Left cardiac atrium (tissue), 4 donors: ENCODE results near the gene HLA-F. TPM values are rescaled to one million over a fixed set of nuclear protein-coding genes. Genes with fewer than 3 reads are reported as not detected.

ENCODE experiments used
- ATAC-seq, 2 donors: fragments of 200-7000 bp; cut with Tn5 transposase; one replicate each; pipeline ENCODE4 v1.9.1; 2020; ENCODE audit warnings: mild to moderate bottlenecking in 2 of 2, moderate library complexity in 2 of 2
- DNase-seq: peaks from one replicate; pipeline ENCODE4 v3.0.0-alpha.2; 2020
- intact Hi-C, 2 donors: fragments of 100-400 bp; cut with DNase I; formaldehyde crosslinking; loops; one replicate each; pipeline versions ENCODE4 v1.14.1 to v1.15.1; 2022 to 2023
- total RNA-seq, 2 donors: library from RNA; stranded (reverse); fragmentation: NEBNext Ultra II Directional; extraction: Animal tissue kit (Norgen Biotek cat#: 25700); gene quantifications; one replicate each; pipeline ENCODE4 v1.2.1, GENCODE V29; 2021
- donor health status: DM: no; HTN: yes; CAD: no.
- donor health status: DM: no; HTN: yes; CAD: no; lungs with severe emphysema.
- donor health status: DM: yes; HTN: yes; CAD: no.
- donor health status: Dilated cardiomyopathy.

Gene HLA-F
- total RNA-seq, 2 donors from 2014 or later, result 41.8 to 51.6 TPM

DNA sequence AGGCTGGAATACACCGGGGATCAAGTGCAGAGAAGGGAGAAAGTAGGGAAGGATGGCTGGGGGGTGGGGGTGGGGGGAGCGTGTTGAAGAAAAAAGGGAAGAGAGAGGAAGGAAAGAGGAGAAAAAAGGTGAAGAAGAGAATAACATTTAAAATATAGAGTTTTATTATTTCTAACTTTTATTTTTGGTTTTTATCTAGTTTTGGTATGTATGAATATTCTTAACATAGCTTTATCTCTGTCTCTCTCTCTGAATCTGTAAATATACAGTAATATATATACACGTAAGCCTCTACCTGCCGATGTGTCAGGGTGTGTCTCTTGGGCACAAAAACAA, 30.0 kb downstream of the HLA-F start:
- DNase-seq, result no peak
- no peak for ATAC-seq
- intact Hi-C loops, result no loop called here

GRCh38 chr6:29755295-29755871, 32.1 kb downstream of the HLA-F start:
- no peak for DNase-seq
- intact Hi-C loops, result loop anchor here in 1 of 2 donors (5.0 kb wide), 1 partner anchor 48 kb away; no protein-coding TSS in a partner anchor
- no peak for ATAC-seq

- DNase-seq, result no peak
- intact Hi-C loops, result loop anchor here in 1 of 2 donors (5.0 kb wide), 1 partner anchor 50 kb away; no protein-coding TSS in a partner anchor
Observed at GRCh38 chr6:29757282-29757681, 34.0 kb downstream of the HLA-F start.

GRCh38 chr6:29757701-29758293, 34.6 kb downstream of the HLA-F start:
- DNase-seq, result no peak
- intact Hi-C loops, result loop anchor here in 1 of 2 donors (5.0 kb wide), 1 partner anchor 50 kb away; no protein-coding TSS in a partner anchor

More at GRCh38 chr6:29757282-29757681, 34.0 kb downstream of the HLA-F start:
- no peak for ATAC-seq

GRCh38 chr6:29758761-29759160, 35.5 kb downstream of the HLA-F start:
- no peak for DNase-seq
- ATAC-seq, result no peak
- intact Hi-C loops, result loop anchor here in 1 of 2 donors (5.0 kb wide), 1 partner anchor 51 kb away; no protein-coding TSS in a partner anchor

More at GRCh38 chr6:29757701-29758293, 34.6 kb downstream of the HLA-F start:
- no peak for ATAC-seq

- ATAC-seq (no peak), DNase-seq (no peak)
- intact Hi-C loops, result loop anchor here in 1 of 2 donors (5.0 kb wide), 1 partner anchor 52 kb away; no protein-coding TSS in a partner anchor
Observed at GRCh38 chr6:29759457-29759856, 36.2 kb downstream of the HLA-F start.

GRCh38 chr6:29760328-29760727, 37.1 kb downstream of the HLA-F start:
- DNase-seq (no peak), ATAC-seq (no peak)
- intact Hi-C loops, result no loop called here

- DNase-seq (no peak), ATAC-seq (no peak)
- intact Hi-C loops, result no loop called here
Observed at GRCh38 chr6:29762051-29762450, 38.8 kb downstream of the HLA-F start.

DNA sequence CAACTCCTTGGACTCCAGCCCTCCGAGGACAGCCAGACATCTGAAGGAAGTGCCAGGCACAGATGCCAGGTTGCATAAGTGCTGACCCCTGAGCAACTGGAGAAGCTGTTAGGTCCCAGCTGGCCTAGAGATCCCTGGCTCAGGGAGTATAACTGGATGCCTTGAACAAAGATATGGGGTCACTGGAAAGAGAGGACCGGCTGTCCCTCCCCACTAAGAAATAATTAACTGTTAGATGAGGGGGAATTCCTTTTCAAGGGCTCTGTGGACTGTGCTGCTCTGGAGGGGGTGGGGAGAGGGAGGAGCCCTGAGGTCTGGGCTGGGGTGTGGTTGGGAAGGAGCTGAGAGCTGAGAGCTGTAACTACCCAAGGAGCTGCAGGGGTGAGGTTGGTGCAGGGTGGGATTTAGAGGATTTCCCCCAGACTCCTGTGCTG, 39.6 kb downstream of the HLA-F start:
- intact Hi-C loops, result no loop called here
- peak in 1 of 2 donors; percentile 82 for ATAC-seq
- no peak for DNase-seq

DNA sequence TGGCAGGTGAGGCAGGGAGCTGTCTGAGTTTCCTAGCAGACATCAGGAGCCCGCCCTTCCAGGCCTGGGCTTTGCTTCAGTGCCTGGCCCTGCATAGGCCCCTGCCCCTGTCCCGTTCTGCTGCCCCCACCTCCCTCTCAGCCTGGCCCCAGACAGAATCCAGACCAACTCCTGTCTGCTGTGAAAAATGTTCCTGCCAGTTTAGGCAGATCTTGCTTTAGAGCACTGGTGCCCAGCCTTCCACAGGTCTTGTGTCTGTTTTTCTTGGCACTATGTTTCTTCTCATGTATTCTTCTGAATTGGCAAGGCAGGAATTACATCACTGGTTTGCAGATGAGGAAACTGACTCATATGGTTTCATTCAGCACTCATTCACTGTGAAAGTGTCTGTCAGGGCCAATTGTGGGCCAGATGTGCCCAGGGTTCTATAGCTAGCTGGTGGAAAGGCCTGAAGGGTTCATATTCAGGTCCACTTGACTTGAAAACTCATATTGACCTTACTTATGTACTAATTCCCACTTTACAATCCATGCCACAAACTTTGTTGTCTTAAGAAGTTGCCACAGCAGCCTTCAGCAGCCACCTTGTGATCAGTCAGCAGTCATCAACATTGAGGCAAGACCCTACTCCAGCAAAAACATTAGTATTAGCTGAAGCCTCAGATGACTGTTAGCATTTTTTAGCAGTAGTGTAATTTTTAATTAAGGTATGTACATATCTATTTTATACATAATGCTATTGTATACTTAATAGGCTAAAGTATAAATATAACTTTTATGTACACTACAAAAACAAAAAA, 40.5 kb downstream of the HLA-F start:
- ATAC-seq (peak; percentile 74 to 86), DNase-seq (peak; percentile 31)
- intact Hi-C loops, result no loop called here

- DNase-seq (no peak), ATAC-seq (peak in 1 of 2 donors; percentile 24)
- intact Hi-C loops, result no loop called here
Observed at GRCh38 chr6:29764422-29765196, 41.4 kb downstream of the HLA-F start.

DNA sequence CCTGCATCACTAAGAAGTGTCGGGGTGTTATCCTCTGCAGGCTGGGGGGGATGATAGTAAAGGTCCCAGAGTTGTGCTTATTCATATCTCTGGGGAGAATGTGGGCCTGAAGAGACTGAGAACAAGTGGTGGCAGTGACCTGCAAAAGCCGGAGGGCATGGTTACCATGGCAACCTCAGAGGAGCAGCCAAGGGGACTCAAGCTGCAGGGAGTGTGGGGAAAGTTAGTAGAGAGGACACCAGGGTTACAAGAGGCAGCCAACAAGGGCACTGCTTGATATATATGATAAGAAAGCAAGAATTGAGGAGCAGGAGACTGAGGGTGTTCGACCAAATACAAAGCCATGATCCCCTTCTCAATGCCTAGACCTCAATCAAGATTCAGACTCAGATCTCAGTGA, 46.1 kb downstream of the HLA-F start:
- DNase-seq, result no peak

GRCh38 chr6:29770306-29770705, 47.1 kb downstream of the HLA-F start:
- DNase-seq (no peak), ATAC-seq (no peak)
- intact Hi-C loops, result no loop called here

More for the DNA sequence above, 46.1 kb downstream of the HLA-F start:
- no peak for ATAC-seq
- intact Hi-C loops, result no loop called here

- intact Hi-C loops, result no loop called here
- DNase-seq, result no peak
- ATAC-seq, result no peak
Observed at GRCh38 chr6:29776684-29777083, 53.5 kb downstream of the HLA-F start.

Other genes starting within 250 kb of the HLA-F start
- under 1 TPM in 1 of 2 donors, not detected in 1; 0.24 TPM for gene MAS1L, start 235.5 kb upstream of the HLA-F start, total RNA-seq
- not detected for gene UBD, start 163.7 kb upstream of the HLA-F start, total RNA-seq
- not detected for gene OR2H2, start 138.3 kb upstream of the HLA-F start, total RNA-seq
- 10 to 100 TPM; 22.4 to 32.7 TPM for gene GABBR1, start 90.3 kb upstream of the HLA-F start, total RNA-seq
- gene MOG, start 66.3 kb upstream of the HLA-F start, total RNA-seq, result 1 to 10 TPM; 1.7 to 3.5 TPM
- gene ZFP57, start 42.3 kb upstream of the HLA-F start, total RNA-seq, result under 1 TPM; 0.24 to 0.50 TPM
- gene HLA-G, start 104.4 kb downstream of the HLA-F start, total RNA-seq, result under 1 TPM in 1 of 2 donors, not detected in 1; 0.42 TPM
- gene HLA-A, start 219.1 kb downstream of the HLA-F start, total RNA-seq, result 100 to 1,000 TPM; 290 to 337 TPM